Measurements from ENCODE around the gene CEP85.

Gene CEP85

DNA sequence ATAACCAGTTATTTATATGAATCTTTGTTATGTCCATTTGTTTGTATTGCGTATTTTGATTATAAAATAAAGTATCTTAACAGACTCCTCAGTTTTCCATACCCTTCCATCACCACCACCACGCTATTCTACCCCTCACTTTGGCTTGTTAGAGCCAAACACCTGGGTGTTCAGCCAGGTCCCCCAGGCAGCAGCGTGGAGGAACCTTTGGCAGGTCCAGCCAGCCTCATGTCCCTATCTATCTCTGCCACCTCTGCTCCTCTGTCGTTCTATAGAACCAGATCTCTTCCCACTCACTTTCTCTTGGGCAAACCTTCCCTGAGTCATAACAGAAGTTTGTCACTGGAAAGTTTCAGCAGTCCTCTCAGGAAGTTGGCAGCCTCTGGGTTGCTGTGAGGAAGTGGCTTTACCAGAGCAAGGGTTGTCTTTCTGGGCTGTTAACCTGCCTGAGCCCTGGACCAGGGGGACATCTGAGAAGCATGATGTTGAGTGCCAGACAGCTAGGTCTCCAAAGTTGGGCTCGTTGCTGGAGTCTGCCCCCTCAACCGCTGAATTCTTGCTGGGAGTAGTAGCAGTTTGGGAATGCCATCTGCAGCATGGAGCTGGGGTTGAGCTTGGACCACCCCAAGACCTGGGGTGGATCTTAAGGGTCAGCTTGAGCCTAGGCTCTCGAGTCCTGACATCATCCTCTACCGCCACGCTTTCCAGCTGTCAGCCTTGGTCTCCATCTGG lies 44.9 kb downstream of the CEP85 start:
- DNase-seq, result peak in 1 of 5 donors; percentile 50

DNA sequence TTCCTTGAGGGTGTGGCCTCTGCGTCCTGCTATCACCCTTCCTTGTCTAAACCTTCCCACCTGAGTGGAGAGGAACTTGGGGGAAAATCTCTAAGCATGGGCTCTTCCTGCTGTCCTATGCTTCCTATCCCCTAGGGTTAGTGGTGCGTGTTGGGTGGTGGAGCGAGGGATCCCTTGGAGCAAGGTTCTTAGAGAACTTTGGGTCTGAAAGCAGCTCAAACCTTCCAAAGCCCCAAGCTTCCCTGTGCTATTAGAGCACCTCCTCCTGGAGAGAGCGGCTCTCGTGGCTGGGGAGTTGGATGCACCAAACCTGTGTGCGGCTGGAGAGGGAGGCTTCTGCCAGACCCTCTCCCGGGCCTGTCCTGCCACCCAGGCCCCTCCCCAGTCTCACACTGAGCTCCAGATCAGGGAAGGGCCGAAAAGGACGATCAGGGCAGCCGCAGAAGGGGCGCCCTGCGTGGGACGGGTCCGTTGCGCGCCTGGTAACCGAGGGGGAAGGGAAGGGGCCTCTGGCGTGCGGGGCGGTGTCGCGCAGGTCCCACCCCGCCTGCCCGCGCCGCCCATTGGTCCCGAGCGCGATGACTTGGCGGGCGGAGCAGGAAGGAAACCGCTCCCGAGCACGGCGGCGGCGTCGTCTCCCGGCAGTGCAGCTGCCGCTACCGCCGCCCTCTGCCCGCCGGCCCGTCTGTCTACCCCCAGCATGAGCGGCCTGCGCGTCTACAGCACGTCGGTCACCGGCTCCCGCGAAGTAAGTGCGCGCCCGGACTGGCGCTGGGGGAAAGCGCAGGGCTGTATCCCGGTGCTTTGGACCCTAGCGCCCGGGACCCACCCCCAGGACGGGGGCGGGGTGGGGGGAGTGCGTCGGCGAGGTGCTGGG lies 45.7 kb downstream of the CEP85 start, which contains the start of gene SH3BGRL3:
Gene SH3BGRL3 (plus strand): TSS at position 631 of the 877 bp plus-strand sequence. CDS start 70 bp downstream, at position 701.
- peak; percentile 75 to 88 (median 80) for DNase-seq

DNA sequence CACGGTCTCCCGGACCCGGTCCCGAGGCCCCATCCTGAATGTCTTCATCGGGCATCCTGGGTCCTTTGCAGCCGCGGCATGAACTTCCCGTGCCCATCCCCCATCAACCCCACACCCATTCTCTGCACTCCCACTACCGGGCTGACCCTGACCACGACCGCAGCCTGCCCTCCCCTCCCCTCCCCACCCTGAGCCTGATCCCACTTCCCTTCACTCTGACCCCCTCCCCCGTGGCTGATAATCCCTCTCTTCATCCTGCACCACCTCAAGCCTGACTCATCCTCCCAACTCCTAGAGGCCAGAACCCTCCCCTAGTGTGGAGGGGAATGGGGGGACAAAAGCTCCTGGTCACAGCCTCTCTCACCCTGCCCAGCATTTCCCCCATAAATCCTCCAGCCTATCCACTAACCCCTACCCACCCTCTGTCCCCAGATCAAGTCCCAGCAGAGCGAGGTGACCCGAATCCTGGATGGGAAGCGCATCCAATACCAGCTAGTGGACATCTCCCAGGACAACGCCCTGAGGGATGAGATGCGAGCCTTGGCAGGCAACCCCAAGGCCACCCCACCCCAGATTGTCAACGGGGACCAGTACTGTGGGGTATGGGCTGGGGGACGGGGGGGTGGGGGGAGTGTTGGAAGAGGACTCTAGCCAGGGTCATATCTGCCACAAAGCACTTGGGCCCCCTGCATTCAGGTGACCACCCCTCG lies 46.5 kb downstream of the CEP85 start:
- DNase-seq, result no peak

DNA sequence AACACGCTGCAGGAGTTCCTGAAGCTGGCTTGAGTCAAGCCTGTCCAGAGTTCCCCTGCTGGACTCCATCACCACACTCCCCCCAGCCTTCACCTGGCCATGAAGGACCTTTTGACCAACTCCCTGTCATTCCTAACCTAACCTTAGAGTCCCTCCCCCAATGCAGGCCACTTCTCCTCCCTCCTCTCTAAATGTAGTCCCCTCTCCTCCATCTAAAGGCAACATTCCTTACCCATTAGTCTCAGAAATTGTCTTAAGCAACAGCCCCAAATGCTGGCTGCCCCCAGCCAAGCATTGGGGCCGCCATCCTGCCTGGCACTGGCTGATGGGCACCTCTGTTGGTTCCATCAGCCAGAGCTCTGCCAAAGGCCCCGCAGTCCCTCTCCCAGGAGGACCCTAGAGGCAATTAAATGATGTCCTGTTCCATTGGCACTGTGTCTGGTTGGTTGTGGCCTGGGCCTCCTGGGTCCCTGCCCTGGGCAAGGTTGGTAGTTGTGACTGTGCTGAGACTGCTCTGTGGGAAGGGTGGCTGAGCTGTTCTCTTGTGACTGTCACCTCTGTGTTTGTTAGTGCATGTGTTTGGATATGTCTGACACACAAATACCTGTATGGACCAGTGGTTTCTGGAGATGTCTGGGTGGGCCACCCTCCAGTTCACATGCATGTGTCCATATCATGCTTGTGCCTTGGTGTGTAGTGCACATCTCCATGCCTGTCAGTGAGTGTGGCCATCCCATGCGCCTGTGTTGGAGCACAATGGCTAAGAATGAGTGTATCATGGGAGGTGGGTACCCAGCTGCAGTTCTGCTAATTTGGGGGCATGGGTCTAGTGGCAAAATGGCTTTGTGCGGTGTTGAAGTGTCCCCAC lies 47.3 kb downstream of the CEP85 start:
- no peak for DNase-seq

DNA sequence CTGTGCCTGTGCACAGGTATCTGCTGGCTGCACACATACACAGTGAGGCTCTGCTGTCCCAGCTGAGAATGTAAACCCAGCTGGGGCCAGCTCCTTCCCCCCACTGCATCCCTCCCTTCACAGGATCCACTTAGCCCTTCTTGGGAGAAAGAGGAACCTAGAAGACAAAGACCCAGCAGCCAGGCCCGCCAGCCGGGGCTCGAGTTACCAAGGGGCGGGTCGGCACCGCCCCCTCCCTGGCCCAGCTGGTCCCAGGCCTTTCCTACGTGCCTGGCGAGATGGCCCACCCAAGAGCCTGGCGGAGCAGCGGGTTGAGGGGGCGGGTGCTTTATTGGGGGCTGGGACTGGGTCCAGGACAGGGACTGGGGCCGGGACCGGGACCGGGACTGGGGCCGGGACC lies 48.0 kb downstream of the CEP85 start:
- no peak for DNase-seq

DNA sequence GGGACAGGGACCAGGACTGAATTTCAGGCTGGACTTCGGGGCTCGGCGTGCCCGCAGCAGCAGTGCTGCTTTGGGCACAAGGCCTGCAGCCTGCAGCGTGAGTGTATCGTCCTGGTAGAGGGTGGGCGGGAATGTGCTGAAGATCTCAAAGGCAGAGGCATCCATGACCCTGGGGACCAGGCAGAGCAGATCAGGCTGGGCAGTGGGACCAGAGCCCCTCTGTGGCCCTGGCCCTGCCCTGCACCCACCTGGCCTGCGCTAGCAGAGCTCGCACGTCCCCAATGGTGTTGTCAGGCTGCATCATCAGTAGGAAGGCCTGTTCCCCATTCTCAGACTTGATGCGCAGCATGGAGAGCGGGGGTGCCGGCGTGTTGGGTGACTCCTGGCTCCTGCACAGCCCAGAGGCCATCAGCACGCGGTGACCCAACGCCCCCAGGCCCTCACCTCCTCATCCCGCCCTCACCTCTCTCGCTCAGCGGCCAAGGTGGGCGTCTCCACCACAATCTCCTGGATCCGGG lies 48.5 kb downstream of the CEP85 start:
- DNase-seq, result no peak

DNA sequence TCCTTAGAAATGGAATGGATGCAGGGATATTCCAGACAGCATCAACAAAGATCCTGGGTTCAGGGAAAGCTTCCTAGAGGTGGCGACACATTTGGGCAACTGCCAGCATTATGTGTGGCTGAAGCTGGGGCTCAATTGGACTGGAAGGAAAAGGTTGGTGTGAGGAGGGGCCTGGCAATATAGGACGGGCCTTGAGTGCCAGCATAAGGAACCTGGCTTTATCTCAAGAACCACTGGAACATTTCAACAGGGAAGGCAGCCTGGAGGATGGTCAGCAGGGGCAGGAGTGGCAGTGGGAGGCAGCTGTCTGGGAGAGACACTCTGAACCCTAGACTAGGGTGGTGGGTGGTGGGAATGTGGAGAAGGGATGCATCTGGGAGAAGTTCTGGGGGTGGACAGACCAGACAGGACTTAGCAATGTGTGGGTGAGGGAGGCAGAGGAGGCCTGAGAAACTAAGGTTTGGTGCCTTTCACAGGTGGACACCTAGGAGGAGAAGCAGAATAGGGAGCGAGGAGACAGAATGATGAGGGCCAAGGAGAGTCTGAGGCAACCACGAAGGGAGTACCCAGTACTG lies 49.4 kb downstream of the CEP85 start:
- no peak for DNase-seq

DNA sequence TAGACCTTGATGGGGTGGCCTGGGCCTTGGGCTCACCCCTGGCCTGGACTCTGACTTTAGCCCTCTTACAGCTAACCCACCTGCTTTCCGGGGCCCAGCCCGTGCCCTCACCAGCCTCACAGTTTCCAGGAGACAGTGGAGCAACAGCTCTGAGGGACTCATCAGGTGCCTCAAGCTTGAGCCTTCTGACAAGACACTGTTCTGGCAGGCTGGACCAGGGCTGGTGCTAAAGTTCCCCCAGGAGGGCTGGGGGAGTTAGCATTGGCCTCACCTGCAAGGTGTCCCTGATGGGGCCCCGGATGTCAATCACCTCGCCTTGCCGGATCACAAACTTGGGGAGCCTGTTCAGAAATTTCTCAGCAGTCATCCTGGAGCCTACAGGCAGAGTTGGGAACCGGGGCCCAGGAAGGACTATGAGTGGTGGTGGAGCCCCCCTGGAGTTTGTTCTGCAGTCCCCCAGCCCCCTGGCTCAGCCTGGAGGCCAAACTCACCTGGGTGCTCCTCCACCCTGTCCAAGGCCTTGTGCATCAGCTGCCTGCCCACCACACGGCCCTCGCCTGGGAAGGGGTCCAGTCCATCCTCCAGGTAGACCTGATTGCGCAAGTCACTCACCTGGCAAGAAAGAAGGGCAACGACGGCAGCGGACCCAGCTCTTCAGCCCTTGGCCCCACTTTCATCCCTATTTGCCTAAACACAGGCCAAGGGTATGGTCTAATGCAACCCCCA lies 50.0 kb downstream of the CEP85 start:
- no peak for DNase-seq

DNA sequence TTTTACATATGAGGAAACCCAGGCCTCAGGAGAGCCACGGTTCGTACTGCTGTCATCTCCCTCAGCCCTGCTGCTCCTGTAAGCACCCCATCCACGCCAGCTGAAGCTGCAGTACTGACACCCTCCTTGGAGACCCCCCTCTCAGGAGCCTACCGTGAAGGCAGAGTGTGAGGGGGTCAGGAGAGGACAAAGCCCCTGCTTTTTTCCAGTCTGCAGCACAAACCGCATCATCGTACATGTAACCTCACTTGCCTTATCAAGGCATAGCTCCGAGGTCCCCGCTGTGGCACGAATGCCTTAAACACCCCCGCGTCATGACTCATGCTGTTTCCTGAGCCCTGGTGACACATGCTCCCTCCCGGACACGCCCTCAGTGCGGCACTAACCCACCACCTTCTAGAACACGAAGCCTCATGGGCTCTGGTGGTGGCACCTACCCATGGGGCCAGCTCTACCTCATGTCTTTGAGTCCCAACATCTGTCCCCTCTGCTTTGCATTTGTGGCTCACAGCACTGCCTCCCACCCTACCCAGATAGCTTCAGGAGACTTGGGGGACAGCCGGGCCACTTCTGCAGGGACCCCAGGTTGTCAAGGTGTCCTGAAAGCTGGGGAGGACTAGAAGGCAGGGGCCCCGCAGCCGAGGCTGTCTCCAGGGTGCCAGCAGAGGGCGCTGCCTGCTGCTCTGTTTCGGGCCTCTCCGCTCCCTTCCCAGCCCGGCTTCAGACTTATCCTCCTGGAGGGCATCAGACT lies 50.8 kb downstream of the CEP85 start:
- DNase-seq, result peak; percentile 82 to 97 (median 88)

DNA sequence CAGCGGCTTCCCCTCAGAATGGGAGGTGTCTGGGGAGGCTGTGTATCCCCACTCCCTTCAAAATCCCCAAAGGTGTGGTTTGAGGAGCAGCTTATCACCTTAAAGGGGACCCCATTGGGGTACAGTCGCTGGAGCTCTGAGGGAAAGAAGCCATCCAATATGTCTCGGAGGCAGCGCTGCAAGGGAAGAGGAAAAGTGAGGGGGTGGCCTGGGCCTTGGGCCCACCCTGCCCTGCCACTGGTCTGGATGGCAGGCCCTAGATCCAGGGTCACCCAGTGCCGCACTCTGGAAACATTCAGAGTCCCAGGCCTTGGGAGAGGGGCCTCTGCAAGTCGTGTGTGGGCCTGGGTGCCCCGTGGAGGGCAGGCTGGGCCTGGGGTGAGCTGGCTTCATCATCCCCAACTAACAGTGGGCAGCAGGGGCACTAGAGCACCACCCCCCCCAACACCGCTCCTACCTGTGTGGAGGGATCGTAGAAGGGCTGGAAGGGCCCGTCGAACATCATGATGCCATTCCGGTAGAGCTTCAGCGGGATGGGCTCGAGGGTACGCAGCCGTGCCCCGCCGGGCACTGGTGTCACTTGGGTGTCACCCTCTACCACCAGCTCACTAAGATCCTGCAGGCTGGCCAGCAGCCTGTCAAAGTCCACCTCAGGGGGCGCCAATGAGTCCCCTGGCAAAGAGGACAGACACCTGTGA lies 51.5 kb downstream of the CEP85 start:
- peak in 1 of 5 donors; percentile 70 for DNase-seq

DNA sequence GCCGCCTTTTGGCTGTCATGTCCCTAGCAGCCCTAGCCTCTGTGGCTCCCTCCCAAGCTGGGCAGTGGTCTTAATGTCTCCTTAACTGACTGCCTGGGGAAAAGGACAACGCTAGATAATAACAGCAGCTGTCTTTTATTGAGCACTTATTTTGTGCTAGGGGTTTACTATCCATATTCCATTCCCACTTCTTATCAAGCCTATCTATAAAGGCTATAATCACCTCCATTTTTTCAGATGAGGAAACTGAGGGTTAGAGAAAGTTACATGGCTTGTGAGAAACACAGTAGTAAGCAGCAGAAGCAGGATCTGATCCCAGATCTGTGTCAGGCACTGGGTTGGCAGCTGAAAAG lies 52.0 kb downstream of the CEP85 start:
- DNase-seq, result no peak

DNA sequence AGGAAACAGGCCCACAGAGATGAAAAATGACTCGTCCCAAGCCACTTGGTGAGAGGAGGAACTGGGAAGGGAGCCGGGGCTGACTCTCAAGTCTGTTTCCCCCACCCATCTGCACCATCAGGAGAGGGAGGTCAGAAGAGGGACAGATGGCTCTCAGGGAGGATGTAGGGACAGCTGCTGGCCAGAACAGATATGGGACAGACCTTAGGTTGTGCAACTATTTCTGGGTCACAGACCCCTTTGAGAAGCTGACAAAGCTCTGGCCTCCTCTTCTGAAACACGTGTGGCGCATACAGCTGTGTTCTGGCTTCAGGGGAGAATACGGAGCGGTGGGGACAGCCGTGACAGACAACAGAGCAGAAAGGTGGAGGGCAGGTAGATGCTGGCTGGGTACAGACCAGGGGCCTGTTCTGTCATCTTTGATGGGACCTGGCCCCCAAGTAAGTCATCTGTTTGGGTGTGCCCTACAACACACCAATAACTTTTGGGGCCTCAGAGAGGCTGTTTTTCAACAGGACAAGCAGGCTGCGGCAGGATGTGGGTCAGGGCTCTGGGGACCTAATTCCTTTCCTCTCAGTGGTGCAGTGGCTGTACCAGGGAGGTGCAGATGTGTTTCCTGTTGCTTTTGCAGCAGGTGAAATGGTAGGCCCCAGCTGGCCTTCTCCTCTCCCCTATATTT lies 53.2 kb downstream of the CEP85 start:
- DNase-seq, result peak; percentile 34 to 93 (median 57)

DNA sequence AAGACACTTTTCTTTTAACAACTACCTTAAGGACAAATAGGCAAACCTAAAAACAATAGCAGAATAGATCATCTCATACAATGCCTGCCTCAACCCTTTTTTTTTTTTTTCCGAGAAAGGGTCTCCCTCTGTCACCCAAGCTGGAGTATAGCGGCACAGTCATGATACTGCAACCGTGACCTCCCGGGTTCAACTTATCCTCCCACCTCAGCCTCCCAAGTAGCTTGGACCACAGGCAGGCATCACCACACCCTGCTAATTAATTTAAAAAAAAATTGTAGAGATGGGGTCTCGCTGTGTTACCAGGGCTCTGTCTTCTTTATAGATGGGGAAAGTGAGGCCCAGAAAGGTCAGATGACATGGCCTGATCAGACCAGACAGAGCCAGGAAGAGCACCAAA lies 53.8 kb downstream of the CEP85 start:
- DNase-seq, result no peak

DNA sequence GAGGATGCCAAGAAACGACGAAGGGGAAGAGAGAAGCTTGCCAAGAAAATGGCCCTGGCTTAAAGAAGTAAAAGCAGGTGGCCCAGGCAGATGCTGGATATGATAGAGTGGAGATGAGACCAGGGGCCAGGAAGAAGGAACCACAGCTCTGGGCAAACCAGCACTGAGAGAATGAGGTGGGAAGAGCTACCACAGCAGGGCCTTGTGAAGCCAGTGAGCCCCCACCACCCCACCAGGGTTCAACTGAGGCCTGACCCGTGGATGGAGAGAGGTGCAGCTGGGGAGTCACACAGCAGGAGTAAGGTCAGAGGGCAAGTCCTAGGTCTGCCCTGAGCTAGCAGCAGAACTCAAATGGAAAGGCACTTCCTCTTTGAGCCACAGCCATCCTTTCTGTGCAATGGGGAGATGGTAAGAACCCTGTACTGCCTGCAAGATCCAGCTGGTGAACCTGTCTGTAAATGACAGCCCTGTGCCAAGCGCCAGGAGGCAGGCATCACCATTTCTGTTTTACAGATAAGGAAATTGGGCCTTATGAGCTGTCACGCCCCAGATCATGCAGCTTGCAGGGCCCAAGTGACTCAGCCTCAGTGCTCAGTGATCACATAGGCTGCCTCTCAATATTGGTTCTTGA lies 54.4 kb downstream of the CEP85 start:
- peak in 1 of 5 donors; percentile 87 for DNase-seq

DNA sequence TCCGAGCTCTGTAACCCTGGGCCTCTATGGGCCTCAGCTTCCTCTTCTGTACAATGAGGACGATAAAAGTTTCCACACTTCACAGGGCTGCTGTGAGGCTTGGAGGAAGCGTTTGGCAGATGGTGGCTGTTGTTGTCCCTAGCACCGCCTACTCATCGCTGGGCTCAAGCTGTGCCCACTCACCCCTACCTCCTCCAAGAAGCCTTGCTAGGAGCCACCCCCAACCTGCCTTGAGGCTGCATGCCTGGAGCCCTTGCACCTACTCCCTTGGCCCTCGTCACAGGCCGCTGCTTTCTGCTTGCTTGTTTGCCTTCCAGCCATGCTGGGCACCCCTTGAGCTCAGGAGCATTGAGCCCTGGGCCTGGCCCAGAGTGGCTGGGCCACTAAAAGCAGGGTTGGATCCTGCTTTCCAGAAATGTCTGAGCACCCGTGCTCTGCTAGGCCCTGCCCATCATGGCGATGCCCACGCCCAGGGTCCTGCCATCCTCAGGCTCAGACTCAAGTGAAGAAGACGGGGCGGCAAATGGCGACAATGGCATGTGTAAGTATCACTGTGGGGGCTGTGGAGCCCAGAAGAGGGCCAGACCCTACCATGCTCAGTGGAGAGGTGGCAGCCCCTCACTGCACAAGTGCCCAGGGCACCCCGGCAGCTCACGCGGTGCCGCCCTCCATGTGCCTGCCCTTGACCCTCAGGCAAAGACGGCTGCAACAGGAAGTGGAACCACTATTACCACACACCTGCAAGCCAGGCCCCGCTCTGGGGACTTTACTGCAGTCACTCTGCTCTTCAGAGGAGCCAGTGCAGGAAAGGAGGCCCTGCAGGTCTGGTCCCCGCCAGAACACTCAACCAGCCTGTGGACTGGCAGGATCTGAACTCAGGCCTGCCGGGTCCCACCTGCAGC lies 55.4 kb downstream of the CEP85 start:
- peak in 1 of 5 donors; percentile 74 for DNase-seq

DNA sequence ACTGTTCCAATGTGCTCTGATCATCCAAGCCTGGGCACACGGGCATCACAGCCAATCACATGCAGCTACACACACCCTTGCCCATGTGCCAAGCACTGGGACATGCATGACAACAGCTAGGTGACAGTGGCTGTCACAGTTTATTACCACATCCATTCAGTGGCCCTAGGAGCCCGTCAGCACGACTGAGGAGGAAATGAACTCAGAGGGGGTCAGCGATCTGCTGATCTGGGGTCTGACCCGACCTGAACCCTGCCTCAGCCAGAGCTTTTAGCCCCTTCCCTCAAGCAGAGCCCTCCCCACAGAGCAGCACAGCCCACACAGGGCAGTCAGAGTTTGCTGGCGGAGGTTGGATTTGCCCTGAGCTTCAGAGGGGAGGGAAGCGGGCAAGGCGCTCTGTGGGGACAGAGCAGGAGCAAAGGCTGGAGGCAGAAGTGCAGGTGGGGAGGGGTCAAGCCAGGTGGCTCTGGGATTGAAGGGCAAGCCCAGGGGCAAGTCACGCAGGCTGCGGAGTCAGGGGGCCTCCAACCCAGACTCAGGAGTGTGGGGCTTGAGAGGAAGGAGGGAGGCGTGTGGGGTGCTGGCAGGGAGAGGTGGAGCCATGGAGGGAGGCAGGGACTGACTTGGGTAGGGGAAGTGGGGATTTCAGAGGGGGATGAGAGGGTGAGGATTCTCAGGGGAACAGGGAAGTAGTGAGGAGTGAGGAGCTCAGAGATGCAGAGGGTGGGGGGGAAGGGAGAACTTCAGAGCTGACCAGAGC lies 56.3 kb downstream of the CEP85 start:
- peak in 1 of 5 donors; percentile 52 for DNase-seq

DNA sequence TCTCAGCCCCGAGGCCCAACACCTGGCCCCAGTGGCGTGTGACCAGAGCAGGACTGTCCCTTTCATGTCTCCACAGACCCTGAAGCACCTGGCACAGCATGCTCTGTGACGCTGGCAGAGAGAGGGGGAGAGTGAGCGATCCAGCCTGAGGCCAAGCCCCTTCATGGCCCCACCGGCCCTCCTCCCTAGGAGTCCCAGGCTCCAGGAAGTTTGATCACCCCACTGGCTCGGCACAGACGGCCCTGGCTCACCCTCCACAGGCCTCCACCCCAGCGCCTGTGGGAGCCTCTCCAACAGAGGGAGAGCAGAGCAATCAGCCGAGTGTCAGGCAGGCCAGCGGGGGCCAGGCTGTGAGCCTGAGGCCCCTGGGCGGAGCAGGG lies 56.9 kb downstream of the CEP85 start:
- DNase-seq, result no peak

All from T-helper 1 cell (primary cell).